Inflammatory macrophage treated with lipopolysaccharide for 1 hour (primary cell): ENCODE results near the gene CDKN2AIP.
"Not testable (repeated sequence)": the region's sequence is repeated elsewhere in the genome, so short reads cannot be mapped to it uniquely, and the experiment has no call there.

Source experiments
- DNase-seq, 2 donors: peaks; one replicate each; pipeline ENCODE4 v3.0.0-alpha.2; 2020 to 2022

The CDKN2AIP gene

DNA sequence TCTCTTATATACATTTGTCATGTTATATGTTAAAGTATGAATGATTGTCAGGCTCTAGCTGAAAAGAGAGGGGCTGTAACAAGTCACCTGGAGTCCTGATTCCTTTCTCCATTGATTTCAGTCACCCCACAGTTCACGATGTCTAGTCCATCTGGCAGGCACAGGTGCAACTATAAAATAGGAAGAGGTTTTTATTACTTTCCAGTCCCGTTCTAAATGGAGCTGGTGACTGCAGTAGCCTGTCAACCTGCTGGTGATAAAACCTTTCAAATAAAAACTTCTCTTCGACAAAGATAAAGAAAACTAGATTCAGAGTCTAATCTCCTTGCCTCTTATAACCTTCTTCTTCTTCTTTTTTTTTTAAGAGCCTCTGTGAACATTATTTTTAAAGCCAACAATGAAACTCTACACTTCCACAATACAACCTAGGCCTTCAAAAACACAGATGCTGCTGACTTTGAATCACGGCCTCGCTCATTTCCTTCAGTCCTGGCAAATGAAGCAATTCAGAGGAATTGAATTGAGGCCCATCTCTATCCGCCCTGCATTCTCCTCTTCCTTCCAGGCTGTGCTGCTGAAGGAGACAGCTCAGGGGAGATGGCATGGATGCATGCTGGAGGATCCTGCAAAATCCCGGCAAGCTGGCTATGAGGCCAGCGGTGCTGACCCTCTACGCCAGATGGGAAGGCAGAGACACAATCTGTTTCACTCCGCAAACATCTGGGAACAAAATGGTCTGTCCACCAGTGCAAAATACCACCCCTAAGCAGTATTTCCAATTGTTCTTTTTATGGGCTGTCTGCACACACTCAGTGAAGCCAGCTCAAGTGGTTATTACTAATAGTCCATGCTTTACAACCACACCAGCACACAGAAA is 27.3 kb upstream of the CDKN2AIP start:
- no peak for DNase-seq

DNA sequence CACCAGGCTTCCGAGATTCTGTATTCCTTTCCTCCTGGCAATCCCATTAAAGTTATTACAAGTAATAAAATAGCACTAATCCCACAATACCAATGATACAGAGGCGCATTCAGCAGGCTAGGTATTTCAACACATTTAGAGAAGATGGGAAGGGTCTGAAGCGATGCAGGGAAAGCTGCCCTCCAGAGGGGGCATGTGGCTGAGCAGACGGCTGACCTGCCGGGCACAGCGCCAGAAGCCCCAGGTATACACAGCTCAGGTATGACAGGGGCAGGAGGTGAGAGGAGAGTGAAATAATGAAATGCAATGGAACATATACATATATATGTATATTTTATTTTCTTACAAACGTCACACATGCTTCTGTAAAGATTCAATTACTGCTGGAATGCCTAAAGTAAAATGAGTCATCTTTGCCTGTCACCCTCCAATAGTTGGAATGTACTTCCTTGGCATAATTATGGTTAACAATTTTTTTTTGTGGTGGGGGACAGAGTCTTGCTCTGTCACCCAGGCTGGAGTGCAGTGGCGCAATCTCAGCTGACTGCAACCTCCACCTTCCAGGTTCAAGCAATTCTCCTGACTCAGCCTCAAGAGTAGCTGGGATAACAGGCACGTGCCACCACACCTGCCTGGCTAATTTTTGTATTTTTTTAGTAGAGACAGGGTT is 21.3 kb upstream of the CDKN2AIP start:
- no peak for DNase-seq

DNA sequence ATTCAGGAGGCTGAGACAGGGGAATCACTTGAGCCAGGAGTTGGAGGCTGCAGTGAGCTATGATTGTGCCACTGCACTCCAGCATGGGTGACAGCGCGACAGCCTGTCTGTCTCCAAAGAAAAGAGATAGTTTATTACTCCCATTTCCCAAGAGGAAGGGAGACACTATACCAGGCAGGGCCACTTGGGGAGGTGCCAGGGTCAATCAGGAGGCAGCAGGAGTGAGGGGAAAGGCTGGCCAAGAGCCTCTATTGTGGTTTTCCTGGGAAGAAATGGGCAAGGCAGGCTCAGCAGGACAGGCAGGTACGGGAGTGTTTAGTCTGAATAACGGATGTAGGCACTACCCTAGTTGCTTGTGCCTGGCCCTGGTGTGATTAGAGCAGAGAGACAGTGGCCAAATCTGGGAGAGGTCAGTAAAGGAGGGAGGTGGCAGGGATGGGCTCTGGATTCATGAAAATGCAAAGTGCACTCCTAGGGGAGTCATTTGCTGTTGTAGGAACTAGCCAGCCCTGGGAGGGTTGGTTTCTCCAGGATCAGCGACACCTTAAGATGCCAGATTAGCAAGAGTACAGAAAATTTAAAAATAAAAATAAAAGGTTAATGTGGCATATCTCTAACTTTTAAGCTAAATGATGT is 20.2 kb upstream of the CDKN2AIP start:
- no peak for DNase-seq

GRCh38 chr4:183426507-183426906 is 17.9 kb upstream of the CDKN2AIP start:
- DNase-seq = no peak

- no peak for DNase-seq
Measured at GRCh38 chr4:183429489-183429888, 14.9 kb upstream of the CDKN2AIP start.

DNA sequence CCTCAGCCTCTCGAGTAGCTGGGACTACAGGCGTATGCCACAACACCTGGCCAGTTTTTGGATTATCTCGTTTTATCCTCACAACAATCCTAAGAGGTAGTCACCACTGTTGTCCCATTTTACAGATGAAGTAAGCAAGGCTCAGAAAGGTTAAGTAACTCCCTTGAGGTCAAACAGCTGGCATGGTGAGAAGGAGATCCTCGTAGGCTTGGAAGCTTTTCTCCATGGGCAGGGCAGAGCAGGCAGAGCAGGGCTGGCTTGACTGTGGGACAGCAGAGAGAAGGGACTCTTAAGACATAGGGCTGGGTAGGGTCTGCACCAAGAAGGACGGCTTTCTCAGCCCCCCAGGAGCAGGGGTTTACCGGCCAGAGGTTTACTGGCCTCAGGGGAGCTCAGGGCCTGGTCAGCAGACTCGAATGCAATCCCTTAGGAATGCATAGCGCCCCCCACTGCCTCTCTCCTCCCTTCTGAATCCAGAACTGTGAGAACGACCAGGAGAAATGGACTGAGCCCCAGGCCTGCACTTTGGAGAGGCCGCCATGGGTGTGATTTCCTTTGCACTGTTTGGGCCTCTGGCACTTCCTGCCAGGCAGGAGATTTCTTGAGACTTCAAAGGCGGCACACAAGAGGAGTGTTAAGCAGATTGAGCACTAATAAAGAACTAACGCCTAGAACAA is 14.0 kb upstream of the CDKN2AIP start:
- no peak for DNase-seq

- DNase-seq = no peak
Measured at GRCh38 chr4:183430994-183431347, 13.5 kb upstream of the CDKN2AIP start.

- no peak for DNase-seq
Measured at GRCh38 chr4:183431614-183432013, 12.8 kb upstream of the CDKN2AIP start.

DNA sequence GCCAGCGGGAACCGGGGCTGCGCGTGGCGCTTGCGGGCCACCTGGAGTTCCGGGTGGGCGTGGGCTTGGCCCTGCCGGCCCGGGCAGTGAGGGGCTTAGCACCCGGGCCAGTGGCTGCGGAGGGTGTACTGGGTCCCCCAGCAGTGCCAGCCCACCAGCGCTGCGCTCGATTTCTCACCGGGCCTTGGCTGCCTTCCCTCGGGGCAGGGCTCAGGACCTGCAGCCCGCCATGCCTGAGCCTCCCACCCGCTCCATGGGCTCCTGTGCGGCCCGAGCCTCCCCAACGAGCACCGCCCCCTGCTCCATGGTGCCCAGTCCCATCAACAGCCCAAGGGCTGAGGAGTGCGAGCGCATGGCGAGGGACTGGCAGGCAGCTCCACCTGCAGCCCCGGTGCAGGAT is 11.3 kb upstream of the CDKN2AIP start:
- DNase-seq = not testable (repeated sequence)

- no peak for DNase-seq
Measured at GRCh38 chr4:183434264-183434663, 10.2 kb upstream of the CDKN2AIP start.

GRCh38 chr4:183434666-183435190 is 9.7 kb upstream of the CDKN2AIP start:
- no peak for DNase-seq

- no peak for DNase-seq
Measured at GRCh38 chr4:183435803-183436202, 8.6 kb upstream of the CDKN2AIP start.

- no peak for DNase-seq
Measured at GRCh38 chr4:183436417-183436816, 8.0 kb upstream of the CDKN2AIP start.

GRCh38 chr4:183437452-183437851 is 7.0 kb upstream of the CDKN2AIP start:
- DNase-seq = no peak

DNA sequence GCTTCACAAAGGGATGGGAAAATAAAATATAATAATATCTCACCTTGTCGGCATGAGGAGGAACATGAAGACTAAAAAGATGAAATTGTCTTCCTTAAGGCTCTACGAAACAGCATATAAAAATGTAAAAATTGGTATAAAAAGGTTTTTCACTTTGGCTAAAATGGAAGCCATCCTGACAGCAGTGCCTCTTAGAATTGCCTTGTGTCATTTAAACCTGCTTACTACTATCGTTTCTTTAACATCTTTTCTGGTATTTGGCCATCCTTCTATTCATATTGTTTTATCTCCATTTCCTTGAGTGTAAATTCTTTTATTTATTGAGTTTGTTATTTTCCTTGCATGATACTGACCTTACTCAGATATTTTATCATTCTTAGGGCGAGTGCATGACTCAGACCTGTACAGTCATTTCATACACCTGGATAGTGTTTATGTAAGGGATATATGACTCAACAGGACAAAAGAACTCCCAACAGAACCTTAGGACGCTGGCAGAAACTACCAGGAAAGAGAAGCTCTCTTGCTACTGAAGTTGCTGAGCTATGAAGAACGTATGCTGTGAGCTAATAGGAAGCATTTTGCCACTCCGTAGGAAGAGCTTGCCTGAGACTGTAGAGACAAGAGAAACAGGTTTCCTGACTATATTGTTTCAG is 5.8 kb upstream of the CDKN2AIP start:
- DNase-seq = no peak

DNA sequence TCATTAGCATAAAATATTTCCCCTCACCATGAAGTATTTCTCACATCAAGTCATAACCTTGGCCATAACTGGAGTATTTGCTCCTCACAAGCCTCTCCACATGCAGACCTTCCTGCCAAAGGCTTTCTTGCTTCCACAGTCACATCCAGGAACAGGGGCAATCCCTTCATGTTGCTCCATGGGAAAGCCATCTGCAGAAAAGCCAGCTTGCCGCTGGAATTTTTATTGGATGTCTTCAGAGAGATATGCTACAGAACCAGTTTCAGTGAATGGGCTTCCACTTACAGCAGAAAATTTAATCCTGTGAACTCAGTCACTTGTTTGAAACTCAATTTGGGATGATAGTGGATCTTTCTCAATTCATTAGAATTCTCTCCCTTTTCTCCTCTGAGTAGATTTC is 3.2 kb upstream of the CDKN2AIP start:
- no peak for DNase-seq

GRCh38 chr4:183443655-183444213 is 702 bp upstream of the CDKN2AIP start:
- peak in 1 of 2 donors; percentile 42 for DNase-seq

DNA sequence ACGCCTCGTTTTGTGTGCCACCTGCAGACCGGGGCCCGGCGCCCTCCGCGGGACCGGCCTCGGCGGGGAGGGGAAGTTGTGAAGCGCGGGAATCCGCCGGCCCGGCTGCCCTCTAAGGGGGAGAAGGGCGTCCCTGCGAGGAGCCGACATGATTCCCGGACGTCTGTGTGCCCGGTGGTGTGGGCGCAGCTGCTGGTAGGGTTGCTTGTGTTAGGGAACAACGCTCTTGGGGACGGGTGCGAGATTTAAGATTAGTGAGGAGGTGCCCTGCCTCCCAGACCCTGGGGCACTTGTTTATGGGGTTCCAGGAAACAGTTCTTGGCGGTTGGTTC is 627 bp downstream of the CDKN2AIP start:
- DNase-seq = peak; percentile 41 to 45

GRCh38 chr4:183447646-183448045 is 3.2 kb downstream of the CDKN2AIP start:
- no peak for DNase-seq

- DNase-seq = no peak
Measured at GRCh38 chr4:183448436-183448835, 4.0 kb downstream of the CDKN2AIP start.

- peak; percentile 24 to 54 for DNase-seq
Measured at GRCh38 chr4:183449193-183449882, 4.9 kb downstream of the CDKN2AIP start.

DNA sequence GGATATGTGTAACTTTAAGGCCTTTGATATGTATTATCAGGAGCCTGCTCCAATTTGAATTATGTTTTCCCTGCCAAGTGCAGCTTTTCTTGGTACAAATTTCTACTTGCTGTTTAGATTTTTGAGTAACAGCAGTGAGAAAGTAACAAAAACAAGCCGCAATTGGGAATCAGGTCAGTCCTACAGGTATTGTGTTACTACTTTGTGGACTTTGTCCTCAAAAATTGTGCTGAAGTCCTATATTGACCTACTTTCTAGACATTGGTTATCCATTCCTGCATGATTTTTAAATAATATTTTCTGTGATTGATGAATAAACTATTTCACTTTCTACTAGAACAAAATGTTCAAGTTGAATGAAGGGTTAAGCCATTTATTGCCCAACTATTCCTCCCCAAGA is 5.7 kb downstream of the CDKN2AIP start:
- DNase-seq = no peak
